ENCODE data around the gene SIRT5.

- TF ChIP-seq SUZ12 (IDR thresholded peaks at IDR 0.05; ENCODE audit: extremely low read depth, insufficient read depth, insufficient read length) (no peak), ZNF274 (IDR thresholded peaks at IDR 0.05; ENCODE audit: low read depth, low read length) (no peak), YY1 (IDR thresholded peaks at IDR 0.05; ENCODE audit: insufficient read depth, insufficient read length) (no peak)
Measured at GRCh38 chr6:13615792-13616120, 41.4 kb downstream of the SIRT5 start.
